Activated naive CD4-positive, alpha-beta T cell treated with anti-CD3 and anti-CD28 coated beads, Interleukin-2, amount 50 U/mL, for 16 hours (primary cell): ENCODE data around the gene MAG.
A peak's percentile ranks its signal among the peaks of the same experiment; 100 is the strongest.

Experiments used
- DNase-seq: peaks from one replicate; pipeline ENCODE4 v3.0.0-alpha.2; 2020

The MAG gene

GRCh38 chr19:35291916-35292315 lies at the start of gene MAG:
Gene MAG, plus strand, starts transcription at chr19:35292161. Its CDS starts 3,248 bp downstream, at chr19:35295409.
- no peak for DNase-seq

- DNase-seq, result no peak
Measured at GRCh38 chr19:35246466-35247092, 45.4 kb upstream of the MAG start.

- DNase-seq, result peak; percentile 59
Measured at GRCh38 chr19:35247526-35248309, 44.2 kb upstream of the MAG start.

GRCh38 chr19:35248310-35249145 lies 43.4 kb upstream of the MAG start, which contains the start of gene LSR:
Gene LSR, plus strand, starts transcription at chr19:35249002. Its CDS starts 21 bp downstream, at chr19:35249023.
- peak; percentile 77 for DNase-seq

GRCh38 chr19:35249146-35249847 lies 42.7 kb upstream of the MAG start:
- no peak for DNase-seq

- DNase-seq, result no peak
Measured at GRCh38 chr19:35249848-35250711, 41.9 kb upstream of the MAG start.

GRCh38 chr19:35251456-35251855 lies 40.5 kb upstream of the MAG start:
- no peak for DNase-seq

- no peak for DNase-seq
Measured at GRCh38 chr19:35253316-35254286, 38.4 kb upstream of the MAG start.

GRCh38 chr19:35254341-35255297 lies 37.3 kb upstream of the MAG start:
- DNase-seq, result no peak

GRCh38 chr19:35256566-35256965 lies 35.4 kb upstream of the MAG start:
- no peak for DNase-seq

- peak; percentile 7 for DNase-seq
Measured at GRCh38 chr19:35257113-35257461, 34.9 kb upstream of the MAG start.

- DNase-seq, result peak; percentile 8
Measured at GRCh38 chr19:35260694-35261304, 31.2 kb upstream of the MAG start.

GRCh38 chr19:35261356-35262100 lies 30.4 kb upstream of the MAG start:
- DNase-seq, result peak; percentile 9

- no peak for DNase-seq
Measured at GRCh38 chr19:35262101-35262761, 29.7 kb upstream of the MAG start.

GRCh38 chr19:35264268-35265125 lies 27.5 kb upstream of the MAG start:
- peak; percentile 5 for DNase-seq

- DNase-seq, result peak; percentile 3
Measured at GRCh38 chr19:35265126-35265899, 26.6 kb upstream of the MAG start.
